Muscle of leg (tissue), 11 donors: ENCODE measurements around the gene COCH. TPM values are rescaled to one million over a fixed set of nuclear protein-coding genes. Genes with fewer than 3 reads are reported as not detected.
A peak's percentile ranks its signal among the peaks of the same experiment; 100 is the strongest.
"Not testable (repeated sequence)": the region's sequence is repeated elsewhere in the genome, so short reads cannot be mapped to it uniquely, and the experiment has no call there.

Experiments
- DNase-seq: peaks from one replicate; pipeline ENCODE4 v3.0.0; 2013
- H3K27ac ChIP-seq: one replicate; pipeline ENCODE4 v1.5.1; 2013; ENCODE audit warnings: mild to moderate bottlenecking, low read length, control low read depth
- H3K27me3 ChIP-seq: one replicate; pipeline ENCODE4 v1.6.1; 2013; ENCODE audit warnings: low read length; ENCODE audit not compliant: control insufficient read depth, insufficient read depth
- H3K36me3 ChIP-seq: one replicate; pipeline ENCODE4 v1.6.1; 2013; ENCODE audit warnings: low read length; ENCODE audit not compliant: control insufficient read depth, insufficient read depth
- H3K4me1 ChIP-seq: one replicate; pipeline ENCODE4 v1.6.1; 2013; ENCODE audit warnings: low read length; ENCODE audit not compliant: control insufficient read depth, insufficient read depth
- H3K4me3 ChIP-seq: one replicate; pipeline ENCODE4 v1.5.1; 2013; ENCODE audit warnings: low read length, control low read depth
- H3K9me3 ChIP-seq: replicated peaks from 2 replicates; pipeline ENCODE4 v1.6.1; 2013; ENCODE audit warnings: low read depth, low read length; ENCODE audit not compliant: control insufficient read depth
- WGBS: methylation state at CpG from one replicate; pipeline ENCODE4 v1.1.5; 2013; ENCODE audit warnings: missing lambda C conversion rate; ENCODE audit not compliant: insufficient coverage; 5-methylcytosine and 5-hydroxymethylcytosine counted together
- polyA plus RNA-seq, 8 donors: library from polyadenylated mRNA; unstranded; fragments of 120-200 nt; gene quantifications; one replicate each; pipeline versions ENCODE4 v1.2.1 to v1.2.3, GENCODE V29; 2013; ENCODE audit warnings: inconsistent platforms in 1 of 8, low replicate concordance in 1 of 8; ENCODE audit not compliant: insufficient read length in 8 of 8, insufficient read depth in 1 of 8
- total RNA-seq: library from RNA; stranded (reverse); fragments of 120-200 nt; gene quantifications from one replicate; pipeline ENCODE4 v1.2.4, GENCODE V29; 2013

COCH gene
- total and polyA plus RNA-seq, 9 donors: 3.9 to 13.6 (median 6.3) TPM

DNA sequence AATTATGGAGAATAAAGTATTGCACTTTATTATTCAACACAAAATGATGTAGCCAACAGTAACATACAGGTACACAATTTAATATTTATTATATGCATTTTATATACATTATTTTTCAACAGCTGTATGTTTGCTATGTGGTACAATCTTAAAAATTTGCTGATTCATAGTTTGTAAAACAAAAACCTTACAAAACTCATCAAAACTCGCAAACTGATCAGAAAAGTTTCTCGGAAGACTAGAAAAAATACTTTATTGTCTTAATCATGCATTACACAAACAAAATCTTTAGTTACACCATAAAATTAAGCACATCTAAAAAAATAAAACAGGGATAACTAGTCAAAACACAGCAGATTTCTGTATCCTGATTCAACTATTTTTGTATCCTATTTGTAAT, 19.5 kb downstream of the COCH start:
- no peak overlapping the region for H3K4me3 ChIP-seq
- no peaks in the 10 kb centered on the region for H3K9me3 ChIP-seq
- peaks cover 8% of the 10 kb centered on the region for H3K36me3 ChIP-seq
- no peaks in the 10 kb centered on the region for H3K4me1 ChIP-seq
- no peak overlapping the region for H3K27ac ChIP-seq
- WGBS: no CpG with 5 or more reads among the region's 2 CpGs
- H3K27me3 ChIP-seq: no peaks in the 10 kb centered on the region
- no peak for DNase-seq

DNA sequence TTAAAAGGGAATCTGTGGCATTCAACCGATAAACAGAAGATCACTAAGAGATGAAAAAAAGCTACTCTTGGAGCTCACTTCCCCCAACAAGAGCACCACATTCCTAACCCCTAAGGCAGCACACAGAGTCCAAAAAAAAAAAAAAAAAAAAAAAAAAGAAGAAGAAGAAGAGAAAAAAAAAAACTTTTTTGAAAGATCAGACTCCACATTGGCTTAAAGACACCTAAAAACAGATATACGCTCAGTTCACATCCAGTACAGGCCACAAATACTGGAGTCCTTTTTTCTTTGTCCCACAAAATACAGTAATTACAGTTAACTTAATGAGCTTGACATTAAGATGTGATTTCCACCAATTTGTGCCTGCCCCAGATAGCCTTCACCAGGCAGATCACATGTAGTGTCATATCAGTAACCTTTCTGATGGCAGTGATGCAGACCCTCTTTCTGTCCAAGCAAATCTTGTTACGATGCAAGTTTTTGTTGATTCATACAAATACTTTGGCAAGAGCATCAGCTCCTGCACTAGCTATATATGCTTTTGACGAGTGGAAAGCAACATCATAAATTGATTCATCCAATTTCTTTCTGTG, 20.7 kb downstream of the COCH start:
- Histone ChIP-seq H3K27me3 (no peaks in the 10 kb centered on the region), H3K36me3 (peaks cover 8% of the 10 kb centered on the region), H3K9me3 (no peaks in the 10 kb centered on the region), H3K4me1 (no peaks in the 10 kb centered on the region), H3K4me3 (no peak overlapping the region), H3K27ac (no peak overlapping the region)
- 79% methylated on average over 2 of the region's 4 CpGs for WGBS
- no peak for DNase-seq

DNA sequence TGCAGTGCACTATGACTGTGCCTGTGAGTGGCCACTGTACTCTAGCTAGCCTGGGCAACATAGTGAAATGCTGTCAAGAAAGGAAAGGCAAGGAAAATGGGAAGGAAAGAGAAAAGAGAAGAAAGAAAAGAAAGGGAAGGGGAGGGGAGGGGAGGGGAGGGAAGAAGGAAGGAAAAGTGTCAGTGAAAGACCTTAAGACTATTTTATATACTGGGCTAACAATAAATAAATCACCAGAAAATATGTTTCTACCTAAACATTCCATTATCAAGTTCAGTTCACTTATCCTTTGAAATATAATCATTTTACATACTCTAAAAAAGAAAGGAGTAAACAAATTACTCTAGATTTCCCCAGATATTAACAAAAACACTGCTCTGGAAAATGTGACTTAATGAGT, 22.1 kb downstream of the COCH start:
- Histone ChIP-seq H3K4me1 (no peaks in the 10 kb centered on the region), H3K36me3 (peaks cover 8% of the 10 kb centered on the region), H3K27me3 (no peaks in the 10 kb centered on the region), H3K4me3 (no peak overlapping the region), H3K9me3 (no peaks in the 10 kb centered on the region), H3K27ac (no peak overlapping the region)
- no peak for DNase-seq

DNA sequence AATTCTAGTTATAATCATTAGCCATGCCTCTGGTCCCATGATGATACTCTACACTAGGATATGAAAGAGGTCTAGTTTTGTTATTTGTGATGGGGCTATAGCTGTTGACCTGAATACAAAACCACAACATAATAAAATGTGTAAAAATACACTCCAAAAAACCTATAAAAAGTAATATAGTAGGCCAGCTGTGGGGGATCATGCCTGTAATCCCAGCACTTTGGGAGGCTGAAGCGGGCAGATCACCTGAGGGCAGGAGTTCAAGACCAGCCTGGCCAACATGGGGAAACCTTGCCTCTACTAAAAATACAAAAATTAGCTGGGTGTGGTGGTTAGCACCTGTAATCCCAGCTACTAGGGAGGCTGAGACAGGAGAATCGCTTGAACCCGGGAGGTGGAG, 22.8 kb downstream of the COCH start:
- not testable (repeated sequence) for H3K36me3 ChIP-seq, H3K4me3 ChIP-seq, H3K9me3 ChIP-seq, DNase-seq, H3K27me3 ChIP-seq, H3K27ac ChIP-seq, H3K4me1 ChIP-seq
- no CpG with 5 or more reads among the region's 3 CpGs for WGBS

DNA sequence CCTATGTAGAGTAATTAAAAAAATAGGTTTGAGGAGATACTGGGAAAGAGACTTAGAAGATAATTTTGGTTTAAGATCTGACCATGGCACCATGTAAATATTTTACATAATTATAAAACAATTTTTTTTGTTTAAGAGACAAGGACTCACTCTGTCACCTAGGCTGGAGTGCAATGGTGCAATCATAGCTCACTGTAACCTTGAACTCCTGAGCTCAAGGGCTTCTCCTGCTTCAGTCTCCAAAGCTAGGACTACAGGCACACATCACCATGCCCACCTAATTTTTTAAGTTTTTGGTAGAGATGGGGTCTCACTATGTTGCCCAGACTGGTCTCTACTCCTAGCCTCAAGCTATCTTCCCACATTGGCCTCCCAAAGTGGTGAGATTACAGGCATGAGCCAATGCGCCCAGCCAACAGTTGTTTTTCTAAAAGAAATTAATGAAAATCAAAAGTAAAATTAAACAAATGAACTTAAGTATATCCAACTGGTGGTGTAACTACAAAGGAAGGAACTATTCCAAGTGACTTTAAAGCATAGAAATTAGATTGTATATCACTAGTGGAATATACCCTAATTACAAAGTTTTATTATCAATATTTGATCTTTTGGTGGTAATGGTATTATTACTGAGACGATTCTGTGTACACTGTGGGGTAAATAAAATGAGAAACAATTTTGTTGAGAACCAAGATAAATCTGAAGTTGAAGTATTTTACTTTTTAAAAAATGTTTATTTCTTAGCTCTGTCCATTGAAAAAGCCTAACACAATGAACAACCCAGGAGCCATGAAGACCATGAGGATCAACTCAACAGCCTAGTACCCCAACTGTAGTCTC, 29.1 kb downstream of the COCH start:
- H3K4me3 ChIP-seq: no peak overlapping the region
- H3K27me3 ChIP-seq: no peaks in the 10 kb centered on the region
- H3K36me3 ChIP-seq: peaks cover 10% of the 10 kb centered on the region
- H3K9me3 ChIP-seq: no peaks in the 10 kb centered on the region
- no peaks in the 10 kb centered on the region for H3K4me1 ChIP-seq
- no peak overlapping the region for H3K27ac ChIP-seq
- no CpG with 5 or more reads among the region's 2 CpGs for WGBS
- no peak for DNase-seq

DNA sequence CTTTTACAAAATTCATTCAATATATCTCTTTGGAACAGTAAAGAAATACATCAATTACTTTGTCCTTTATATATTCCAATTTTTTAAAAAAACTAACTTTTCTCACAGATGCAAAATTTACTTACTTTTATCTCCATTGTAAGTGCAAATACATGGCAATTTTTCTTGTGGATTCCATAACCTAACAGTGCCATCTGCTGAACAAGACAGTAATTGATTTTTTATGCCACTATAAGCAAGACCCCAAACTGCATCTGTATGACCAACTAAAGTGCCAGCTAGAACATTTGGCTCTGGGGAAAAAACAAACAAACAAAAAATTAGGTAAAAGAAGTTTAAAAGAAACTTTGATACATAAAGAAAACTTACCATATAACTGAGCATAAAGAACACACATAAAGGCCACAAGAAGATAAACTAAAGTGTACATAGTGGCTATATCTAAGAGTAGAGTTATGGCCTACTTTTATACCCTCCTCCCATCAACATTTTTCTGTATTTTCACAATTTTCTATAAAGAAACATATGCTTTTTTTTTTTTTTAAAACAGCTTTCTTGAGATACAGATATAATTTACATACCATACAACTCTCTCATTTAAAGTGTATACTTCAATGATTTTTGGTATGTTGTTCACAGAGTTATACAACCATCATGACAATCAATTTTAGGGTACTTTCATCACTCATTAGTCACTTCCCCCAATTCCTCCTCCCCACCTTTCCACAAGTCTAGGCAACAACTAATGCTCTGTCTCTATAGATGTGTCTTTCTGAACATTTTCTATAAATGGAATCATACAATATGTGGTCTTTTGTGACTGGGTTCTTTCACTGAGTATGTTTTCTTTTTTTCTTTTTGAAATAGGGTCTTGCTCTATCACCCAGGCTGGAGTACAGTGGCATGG, 32.6 kb downstream of the COCH start:
- H3K27me3 ChIP-seq: no peaks in the 10 kb centered on the region
- peak; percentile 48 for DNase-seq
- H3K9me3 ChIP-seq: no peaks in the 10 kb centered on the region
- no peak overlapping the region for H3K4me3 ChIP-seq
- H3K4me1 ChIP-seq: no peaks in the 10 kb centered on the region
- H3K36me3 ChIP-seq: peaks cover 30% of the 10 kb centered on the region
- H3K27ac ChIP-seq: no peak overlapping the region

DNA sequence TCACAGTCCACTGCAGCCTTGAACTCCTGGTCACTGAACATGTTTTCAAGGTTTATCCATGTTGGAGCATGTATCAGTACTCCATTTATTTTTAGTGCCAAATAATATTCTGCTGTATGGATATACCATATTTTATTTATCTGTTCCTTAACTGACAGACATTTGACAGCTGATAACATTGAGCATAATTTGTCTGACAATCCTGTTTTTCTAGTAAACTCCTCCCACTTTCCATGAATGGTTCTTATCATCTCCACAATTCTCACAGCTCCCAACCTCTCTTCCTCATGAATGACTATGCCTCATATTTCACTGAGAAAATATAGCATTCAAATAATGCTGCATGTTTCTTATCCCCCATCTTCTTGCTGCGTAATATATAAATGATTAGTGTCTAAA, 33.3 kb downstream of the COCH start:
- Histone ChIP-seq H3K36me3 (peaks cover 30% of the 10 kb centered on the region), H3K4me1 (no peaks in the 10 kb centered on the region), H3K27me3 (no peaks in the 10 kb centered on the region), H3K9me3 (no peaks in the 10 kb centered on the region), H3K4me3 (no peak overlapping the region), H3K27ac (no peak overlapping the region)
- WGBS: no CpG with 5 or more reads among the region's 1 CpG
- DNase-seq: no peak

DNA sequence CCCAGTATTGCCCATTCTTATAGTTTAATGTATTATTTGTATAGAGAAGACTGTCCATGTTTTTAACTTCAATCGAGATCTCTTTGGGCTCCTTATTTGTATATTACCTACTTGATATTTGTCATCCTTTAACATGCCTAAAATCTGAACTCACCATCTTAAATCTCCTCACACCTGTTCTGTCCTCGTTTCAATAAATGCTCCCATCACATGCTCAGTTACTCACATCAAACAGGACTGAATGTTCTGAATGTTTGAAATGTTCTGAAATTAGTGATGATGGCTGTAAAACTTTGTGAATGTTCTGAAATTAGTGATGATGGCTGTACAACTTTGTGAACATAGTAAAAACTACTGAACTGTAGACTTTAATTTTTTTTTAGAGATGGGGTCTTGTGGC, 34.5 kb downstream of the COCH start:
- no peak for DNase-seq
- Histone ChIP-seq H3K27ac (no peak overlapping the region), H3K36me3 (peaks cover 27% of the 10 kb centered on the region), H3K27me3 (no peaks in the 10 kb centered on the region), H3K9me3 (no peaks in the 10 kb centered on the region), H3K4me1 (no peaks in the 10 kb centered on the region), H3K4me3 (no peak overlapping the region)
- WGBS: no CpG with 5 or more reads among the region's 2 CpGs

DNA sequence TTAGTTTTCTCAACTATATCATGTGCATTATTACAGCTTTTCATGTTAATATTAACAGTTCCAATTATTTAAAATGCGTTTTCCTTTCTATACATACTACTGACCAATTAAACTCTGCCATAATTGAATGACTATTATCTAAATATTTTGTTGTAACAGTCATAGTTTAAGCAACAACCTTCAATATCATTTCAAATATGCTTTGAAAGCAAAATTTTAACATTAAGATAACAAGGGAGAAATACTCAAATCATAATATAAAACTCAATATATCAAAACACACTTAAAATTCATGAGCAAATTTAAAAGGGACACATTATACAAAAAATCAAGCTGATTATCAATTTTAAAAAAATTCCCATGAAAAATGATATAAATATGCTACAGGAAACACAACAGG, 40.5 kb downstream of the COCH start:
- Histone ChIP-seq H3K36me3 (peaks cover 11% of the 10 kb centered on the region), H3K27me3 (no peaks in the 10 kb centered on the region), H3K27ac (no peak overlapping the region), H3K4me1 (no peaks in the 10 kb centered on the region), H3K4me3 (no peak overlapping the region), H3K9me3 (no peaks in the 10 kb centered on the region)
- DNase-seq: no peak
- WGBS: no CpG with 5 or more reads among the region's 1 CpG

DNA sequence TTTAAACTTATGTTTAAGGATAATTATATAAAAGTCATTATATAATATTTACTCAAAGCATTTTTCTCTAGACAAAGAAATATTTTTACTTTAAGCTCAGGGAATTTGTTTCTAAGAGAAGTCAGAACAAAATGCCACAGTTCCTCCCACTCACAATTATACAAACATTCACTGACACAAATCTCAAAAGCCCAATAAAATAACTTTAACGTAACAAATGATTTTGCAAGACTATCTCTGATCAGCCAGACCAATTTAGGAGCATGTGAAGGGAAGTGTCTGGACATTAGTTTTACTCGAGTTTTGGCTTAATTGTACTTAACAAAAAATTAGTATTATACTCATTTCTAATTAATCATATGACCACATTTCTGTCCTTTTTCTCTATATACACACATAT, 41.2 kb downstream of the COCH start:
- no peaks in the 10 kb centered on the region for H3K9me3 ChIP-seq
- H3K4me3 ChIP-seq: no peak overlapping the region
- H3K4me1 ChIP-seq: no peaks in the 10 kb centered on the region
- WGBS: no CpG with 5 or more reads among the region's 2 CpGs
- no peaks in the 10 kb centered on the region for H3K27me3 ChIP-seq
- peaks cover 7% of the 10 kb centered on the region for H3K36me3 ChIP-seq
- DNase-seq: no peak
- no peak overlapping the region for H3K27ac ChIP-seq
